H1 (cell line): Measurements from ENCODE around the gene LEFTY1. TPM values are rescaled to one million over a fixed set of nuclear protein-coding genes. Genes with fewer than 3 reads are reported as not detected.

ENCODE experiments used
- CTCF ChIA-PET: fragments of 300-600 bp; sonication (Branson Sonifier 250); formaldehyde crosslinking; loops from one replicate; lab custom pipeline; 2021; ENCODE audit not compliant: partially characterized antibody; lab: Charles Lee
- POLR2A ChIA-PET: fragments of 300-600 bp; sonication (Branson Sonifier 250); formaldehyde crosslinking; loops from one replicate; lab custom pipeline; 2021; ENCODE audit warnings: inconsistent platforms; ENCODE audit not compliant: partially characterized antibody; lab: Charles Lee
- DNase-seq, 2 experiments: peaks; one replicate each; pipeline versions ENCODE4 v3.0.0 to v3.0.0-alpha.2; 2010 to 2022; ENCODE audit warnings: low spot score in 2 of 2, low read depth in 1 of 2, mixed read lengths in 1 of 2
- FAIRE-seq: peaks from 2 replicates; lab custom pipeline; 2011; peaks lifted over from hg19 to GRCh38; lab: Jason Lieb, UNC
- H2AFZ ChIP-seq: 2 replicates; pipeline ENCODE4 v1.8.1; 2012; ENCODE audit warnings: low read length, inconsistent platforms
- H2AK5ac ChIP-seq: 2 replicates; pipeline ENCODE4 v1.6.1; 2013; ENCODE audit warnings: low read depth, low read length
- H2BK120ac ChIP-seq: replicated peaks from 2 replicates; pipeline ENCODE3; 2013; ENCODE audit warnings: low read depth, low read length, inconsistent platforms
- H2BK12ac ChIP-seq: 2 replicates; pipeline ENCODE4 v1.6.1; 2013; ENCODE audit warnings: low read depth, low read length
- H2BK15ac ChIP-seq: 2 replicates; pipeline ENCODE4 v1.6.1; 2013; ENCODE audit warnings: low read length
- H2BK20ac ChIP-seq: 2 replicates; pipeline ENCODE4 v1.6.1; 2013; ENCODE audit warnings: low read length
- H2BK5ac ChIP-seq: 2 replicates; pipeline ENCODE4 v1.6.1; 2013; ENCODE audit warnings: low read depth, low read length
- H3K14ac ChIP-seq: 2 replicates; pipeline ENCODE4 v1.6.1; 2013; ENCODE audit warnings: inconsistent platforms; ENCODE audit not compliant: insufficient read length
- H3K18ac ChIP-seq: 2 replicates; pipeline ENCODE4 v1.6.1; 2013; ENCODE audit warnings: low read length; ENCODE audit errors: extremely low read depth
- H3K23ac ChIP-seq: 2 replicates; pipeline ENCODE4 v1.6.1; 2013; ENCODE audit warnings: inconsistent platforms; ENCODE audit not compliant: insufficient read length
- H3K23me2 ChIP-seq: 2 replicates; pipeline ENCODE4 v1.6.1; 2013; ENCODE audit warnings: low read depth, low read length
- H3K27ac ChIP-seq: 2 replicates; pipeline ENCODE4 v1.6.1; 2011; ENCODE audit warnings: low read depth, low read length, inconsistent platforms
- H3K27me3 ChIP-seq, 4 experiments: replicated peaks in 1 of 4; 1 replicate in 1 of 4; 2 replicates in 3 of 4; pipeline versions ENCODE4 v1.6.1 to v1.8.1; 2011 to 2013; ENCODE audit warnings: low read length in 3 of 4, mild to moderate bottlenecking in 3 of 4, inconsistent platforms in 2 of 4, mixed read lengths in 2 of 4, moderate library complexity in 1 of 4; ENCODE audit not compliant: control insufficient read depth in 3 of 4, insufficient read depth in 3 of 4; ENCODE audit errors: extremely low read depth in 1 of 4
- H3K36me3 ChIP-seq, 4 experiments: 2 replicates each; pipeline versions ENCODE4 v1.6.1 to v1.8.1; 2011 to 2013; ENCODE audit warnings: mild to moderate bottlenecking in 4 of 4, low read length in 3 of 4, moderate library complexity in 2 of 4, control low read depth in 1 of 4, inconsistent platforms in 1 of 4; ENCODE audit not compliant: insufficient read depth in 4 of 4, control insufficient read depth in 2 of 4
- H3K4ac ChIP-seq: replicated peaks from 2 replicates; pipeline ENCODE3; 2013; ENCODE audit warnings: low read length, low read depth, mixed read lengths, inconsistent platforms; ENCODE audit not compliant: insufficient read length
- H3K4me1 ChIP-seq, 4 experiments: replicated peaks in 1 of 4; 1 replicate in 1 of 4; 2 replicates in 3 of 4; pipeline versions ENCODE4 v1.6.1 to v1.8.1; 2011 to 2013; ENCODE audit warnings: low read length in 3 of 4, inconsistent platforms in 2 of 4, mixed read lengths in 1 of 4; ENCODE audit not compliant: insufficient read depth in 4 of 4, control insufficient read depth in 3 of 4
- H3K4me2 ChIP-seq, 2 experiments: 2 replicates each; pipeline versions ENCODE4 v1.6.1 to v1.8.1; 2011 to 2013; ENCODE audit warnings: low read depth in 2 of 2, low read length in 2 of 2, control low read depth in 1 of 2, inconsistent platforms in 1 of 2, mild to moderate bottlenecking in 1 of 2; ENCODE audit not compliant: insufficient read depth in 1 of 2
- H3K4me3 ChIP-seq, 4 experiments: fragments of 200-600, 300-600 bp in 1 of 4; sonication (generic), shearing (Covaris generic), sonication (Bioruptor Twin) in 1 of 4; 2 replicates each; pipeline versions ENCODE4 v1.5.1 to v1.8.1; 2011 to 2016; ENCODE audit warnings: low read length in 4 of 4, low read depth in 3 of 4, control low read depth in 2 of 4, inconsistent platforms in 2 of 4, mild to moderate bottlenecking in 2 of 4, mixed read lengths in 1 of 4, moderate library complexity in 1 of 4; ENCODE audit not compliant: insufficient read depth in 2 of 4; ENCODE audit errors: extremely low read depth in 1 of 4
- H3K56ac ChIP-seq: replicated peaks from 2 replicates; pipeline ENCODE3; 2013; ENCODE audit warnings: low read depth, mild to moderate bottlenecking, mixed read lengths, low read length, inconsistent platforms; ENCODE audit not compliant: insufficient read length
- H3K79me1 ChIP-seq: 2 replicates; pipeline ENCODE4 v1.6.1; 2013; ENCODE audit warnings: low read depth, low read length, control low read depth
- H3K79me2 ChIP-seq, 2 experiments: 2 replicates each; pipeline versions ENCODE4 v1.6.1 to v1.8.1; 2012 to 2013; ENCODE audit warnings: low read length in 2 of 2, mild to moderate bottlenecking in 2 of 2, inconsistent platforms in 1 of 2; ENCODE audit not compliant: insufficient read depth in 2 of 2, control insufficient read depth in 1 of 2
- H3K9ac ChIP-seq, 4 experiments: replicated peaks in 1 of 4; 1 replicate in 1 of 4; 2 replicates in 3 of 4; pipeline versions ENCODE4 v1.6.1 to v1.8.1; 2011 to 2013; ENCODE audit warnings: low read depth in 3 of 4, low read length in 3 of 4, control low read depth in 2 of 4, mild to moderate bottlenecking in 2 of 4, moderate library complexity in 2 of 4, inconsistent platforms in 1 of 4; ENCODE audit errors: extremely low read depth in 1 of 4
- H3K9me3 ChIP-seq, 2 experiments: 2 replicates each; pipeline versions ENCODE4 v1.6.1 to v1.8.1; 2012 to 2013; ENCODE audit warnings: mild to moderate bottlenecking in 2 of 2, moderate library complexity in 2 of 2, control low read depth in 1 of 2, inconsistent platforms in 1 of 2, low read depth in 1 of 2, low read length in 1 of 2, mixed read lengths in 1 of 2; ENCODE audit not compliant: insufficient read depth in 2 of 2
- H4K20me1 ChIP-seq, 2 experiments: replicated peaks in 1 of 2; 2 replicates each; pipeline versions ENCODE3 to v1.8.1; 2011 to 2013; ENCODE audit warnings: inconsistent platforms in 2 of 2, low read length in 2 of 2, mild to moderate bottlenecking in 1 of 2; ENCODE audit not compliant: insufficient read depth in 2 of 2, control insufficient read depth in 1 of 2
- H4K5ac ChIP-seq: 2 replicates; pipeline ENCODE4 v1.6.1; 2013; ENCODE audit warnings: low read length, low read depth, mixed read lengths, inconsistent platforms; ENCODE audit not compliant: insufficient read length
- H4K8ac ChIP-seq: 2 replicates; pipeline ENCODE4 v1.8.0; 2013; ENCODE audit warnings: mild to moderate bottlenecking, moderate library complexity, low read length, inconsistent platforms; ENCODE audit not compliant: insufficient read depth; ENCODE audit errors: extremely low read depth
- H4K91ac ChIP-seq: replicated peaks from 2 replicates; pipeline ENCODE3; 2013; ENCODE audit warnings: low read length, mixed read lengths, inconsistent platforms; ENCODE audit not compliant: insufficient read length
- ATF2 ChIP-seq: IDR thresholded peaks from 2 replicates; pipeline ENCODE4 v1.6.1; 2012; ENCODE audit warnings: low read length, inconsistent platforms
- CEBPB ChIP-seq: IDR thresholded peaks from 2 replicates; pipeline ENCODE4 v1.6.1; 2012; ENCODE audit warnings: low read depth, low read length
- HDAC2 ChIP-seq, 2 experiments: fragments of 300-600 bp in 1 of 2; sonication (generic) in 1 of 2; IDR thresholded peaks; 2 replicates each; pipeline ENCODE4 v1.6.1; 2011 to 2012; ENCODE audit warnings: low read depth in 2 of 2, low read length in 2 of 2, mild to moderate bottlenecking in 2 of 2, moderate library complexity in 2 of 2, borderline replicate concordance in 1 of 2, inconsistent platforms in 1 of 2
- RBBP5 ChIP-seq: IDR thresholded peaks from 2 replicates; pipeline ENCODE4 v1.7.1; 2012; ENCODE audit warnings: low read depth, mild to moderate bottlenecking, inconsistent platforms, low read length, moderate library complexity, borderline replicate concordance
- SAP30 ChIP-seq: fragments of 300-600 bp; sonication (generic); IDR thresholded peaks from 2 replicates; pipeline ENCODE4 v1.7.1; 2012; ENCODE audit warnings: low read length, moderate library complexity, mild to moderate bottlenecking, inconsistent platforms; ENCODE audit not compliant: insufficient read depth, insufficient replicate concordance
- SP1 ChIP-seq: IDR thresholded peaks from 2 replicates; pipeline ENCODE4 v1.6.1; 2011; ENCODE audit warnings: low read depth, low read length
- TAF7 ChIP-seq: optimal IDR thresholded peaks from 2 replicates; pipeline ENCODE3; 2011; ENCODE audit warnings: low read depth, mild to moderate bottlenecking, inconsistent platforms, low read length, moderate library complexity, borderline replicate concordance
- TEAD4 ChIP-seq: IDR thresholded peaks from 2 replicates; pipeline ENCODE4 v1.6.1; 2012; ENCODE audit warnings: low read depth, low read length, inconsistent platforms, mixed read lengths
- YY1 ChIP-seq: IDR thresholded peaks from 2 replicates; pipeline ENCODE4 v1.6.1; 2011; ENCODE audit warnings: low read depth, mild to moderate bottlenecking, low read length
- WGBS, 2 experiments: shearing (Covaris generic) in 1 of 2; methylation state at CpG; one replicate each; pipeline versions ENCODE4 v1.1.6 to v1.1.7; 2013 to 2015; ENCODE audit warnings: low lambda C conversion rate in 2 of 2, mixed read lengths in 2 of 2, inconsistent platforms in 1 of 2, low coverage in 1 of 2, missing lambda C conversion rate in 1 of 2; ENCODE audit not compliant: insufficient replicate concordance in 2 of 2, insufficient coverage in 1 of 2, insufficient read length in 1 of 2; ENCODE audit errors: extremely low coverage in 1 of 2, missing lambda C conversion rate in 1 of 2; 5-methylcytosine and 5-hydroxymethylcytosine counted together
- polyA plus RNA-seq, 7 experiments: library from polyadenylated mRNA; depleted of rRNA in 3 of 7; stranded (reverse) in 5 of 7; unstranded in 2 of 7; fragments of >200 nt in 5 of 7; fragments of 200-250 nt in 2 of 7; gene quantifications; 1 replicate in 5 of 7; 2 replicates in 1 of 7; 4 replicates in 1 of 7; pipeline versions ENCODE4 v1.2.1 to v1.2.3, GENCODE V29; 2011 to 2013; ENCODE audit warnings: missing spikeins in 2 of 7, mixed read lengths in 2 of 7
- total RNA-seq: library from RNA; stranded (reverse); fragmentation: NEBNext Ultra II Directional; extraction: Animal tissue kit (Norgen Biotek cat#: 25700); gene quantifications from 2 replicates; pipeline ENCODE4 v1.2.1, GENCODE V29; 2021
- TF ChIP-seq, protein P1 (sequence below): IDR thresholded peaks from 2 replicates; pipeline ENCODE4 v1.6.1; 2012; ENCODE audit warnings: inconsistent platforms

LEFTY1 gene
- total and polyA plus RNA-seq, 2 of the 8 experiments (the other 6 are each of a cell fraction or from before 2014, with no cell fraction given): 4.5 to 11.7 TPM

DNA sequence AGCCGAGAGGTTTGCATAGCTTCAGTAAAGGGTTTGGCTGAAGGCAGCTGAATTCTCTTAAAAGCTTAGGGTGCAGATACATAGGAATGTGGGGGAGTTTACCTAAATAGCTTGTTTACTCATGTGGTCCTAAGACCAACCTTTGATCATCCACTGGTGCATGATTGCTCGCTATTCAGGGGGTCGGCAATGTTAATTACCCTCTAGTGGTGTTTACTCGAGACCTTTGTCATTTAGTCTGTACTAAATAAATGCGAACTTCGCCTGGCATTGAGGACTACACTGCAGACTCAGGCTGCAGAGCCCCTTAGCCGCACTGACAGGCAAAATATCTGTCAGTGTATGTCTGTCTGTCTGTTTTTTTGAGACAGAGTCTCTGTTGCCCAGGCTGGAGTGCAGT is 38.6 kb downstream of the LEFTY1 start:
- Histone ChIP-seq H2BK20ac (no peak overlapping the region), H2BK15ac (no peak overlapping the region), H3K56ac (no peak overlapping the region), H3K36me3 (peaks cover 3 to 27% (median 6%) of the 10 kb centered on the region in 4 experiments; a peak in 6 of 8 replicates), H3K23ac (no peak overlapping the region), H3K4me1 (peaks cover 0 to 8% (median 3%) of the 10 kb centered on the region in 4 experiments; a peak in 5 of 7 replicates), H2BK120ac (no peak overlapping the region), H4K20me1 (peaks cover 4 to 6% of the 10 kb centered on the region in 2 experiments), H2BK12ac (no peak overlapping the region), H3K14ac (no peak overlapping the region), H3K27me3 (no peaks in the 10 kb centered on the region; a peak in 1 of 7 replicates), H2AK5ac (no peak overlapping the region), H3K9ac (no peak overlapping the region), H3K23me2 (no peaks in the 10 kb centered on the region), H4K5ac (no peak overlapping the region), H3K79me1 (no peaks in the 10 kb centered on the region; the same call in 1 of the 2 replicates), H3K18ac (no peak overlapping the region), H3K9me3 (peaks cover 2 to 10% of the 10 kb centered on the region in 2 experiments; a peak in 3 of 4 replicates), H3K4ac (no peak overlapping the region), H4K91ac (no peak overlapping the region), H3K4me2 (no peak overlapping the region), H4K8ac (no peak overlapping the region), H3K27ac (no peak overlapping the region), H3K79me2 (no peaks in the 10 kb centered on the region), H3K4me3 (no peak overlapping the region), H2BK5ac (no peak overlapping the region), H2AFZ (no peak overlapping the region)
- 89% methylated on average over 7 of the region's 7 CpGs; no CpG with 5 or more reads in 1 of the 2 experiments for WGBS, 2 experiments
- POLR2A ChIA-PET: interaction anchor here (0.9 to 1.5 kb wide), 7 partner anchors 11 to 94 kb away, joined by 3 to 9 read pairs (median 4); partner anchors contain the start of genes PYCR2 and SRP9
- DNase-seq (no peak), FAIRE-seq (no peak)
- CTCF ChIA-PET: interaction anchor here (0.7 to 1.3 kb wide), 7 partner anchors 11 to 365 kb away, joined by 3 to 4 read pairs (median 3); partner anchors contain the start of genes SRP9 and TMEM63A
- TF ChIP-seq YY1: no peak
- TF ChIP-seq HDAC2 (IDR thresholded peaks at IDR 0.05; ENCODE audit: borderline replicate concordance in 1 of 2, low read depth in 2 of 2, low read length in 2 of 2): no peak
- no peak for TF ChIP-seq RBBP5
- no peak for TF ChIP-seq TAF7
- TF ChIP-seq SAP30: no peak
- TF ChIP-seq SP1: no peak
- no peak for TF ChIP-seq ATF2
- no peak for TF ChIP-seq CEBPB
- TF ChIP-seq, protein P1, sequence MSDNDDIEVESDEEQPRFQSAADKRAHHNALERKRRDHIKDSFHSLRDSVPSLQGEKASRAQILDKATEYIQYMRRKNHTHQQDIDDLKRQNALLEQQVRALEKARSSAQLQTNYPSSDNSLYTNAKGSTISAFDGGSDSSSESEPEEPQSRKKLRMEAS: no peak
- no peak for TF ChIP-seq TEAD4
